Panc1 (cell line): ENCODE results near the gene ABL1.

Experiments
- CTCF ChIP-seq: fragments of 450-650 bp; IDR thresholded peaks from 2 replicates; pipeline ENCODE4 v1.5.1; 2017; ENCODE audit warnings: mild to moderate bottlenecking
- POLR2AphosphoS5 ChIP-seq: IDR thresholded peaks from 2 replicates; pipeline ENCODE4 v1.6.1; 2012; ENCODE audit warnings: mild to moderate bottlenecking, low read depth, low read length, moderate library complexity

GRCh38 chr9:130914417-130915095 lies 79.5 kb downstream of the ABL1 start:
- TF ChIP-seq POLR2AphosphoS5 (no peak), CTCF (no peak)
